Gastrocnemius medialis (tissue), 4 donors: ENCODE measurements around the gene SORCS1. TPM values are rescaled to one million over a fixed set of nuclear protein-coding genes. Genes with fewer than 3 reads are reported as not detected.

ENCODE experiments used
- ATAC-seq, 2 donors: fragments of 150-250 bp; one replicate each; pipeline ENCODE4 v1.9.1; 2016
- DNase-seq, 2 donors: peaks; one replicate each; pipeline ENCODE4 v3.0.0-alpha.2; 2019
- H3K27ac ChIP-seq, 4 donors: fragments of 200-600 bp; sonication (generic); 1 replicate in 1 of 4; 2 replicates in 3 of 4; pipeline ENCODE4 v1.5.1; 2016 to 2018; ENCODE audit warnings: mild to moderate bottlenecking in 2 of 4, moderate library complexity in 1 of 4
- H3K27me3 ChIP-seq, 3 donors: fragments of 200-600 bp; sonication (generic) in 2 of 3; 1 replicate in 1 of 3; 2 replicates in 2 of 3; pipeline versions ENCODE4 v1.5.1 to v1.6.0; 2016 to 2019; ENCODE audit warnings: mild to moderate bottlenecking in 1 of 3, moderate library complexity in 1 of 3
- H3K36me3 ChIP-seq, 2 donors: fragments of 200-600 bp; sonication (generic) in 1 of 2; one replicate each; pipeline ENCODE4 v1.5.1; 2017 to 2018
- H3K4me1 ChIP-seq, 2 donors: fragments of 200-600 bp; sonication (generic) in 1 of 2; one replicate each; pipeline ENCODE4 v1.5.1; 2016 to 2017; ENCODE audit warnings: mild to moderate bottlenecking in 2 of 2
- H3K4me3 ChIP-seq, 4 donors: fragments of 200-600 bp; sonication (generic) in 3 of 4; 1 replicate in 1 of 4; 2 replicates in 3 of 4; pipeline ENCODE4 v1.5.1; 2016 to 2019; ENCODE audit warnings: mild to moderate bottlenecking in 2 of 4
- H3K9me3 ChIP-seq, 3 donors: fragments of 200-600 bp; sonication (generic) in 2 of 3; 1 replicate in 1 of 3; 2 replicates in 2 of 3; pipeline ENCODE4 v1.5.1; 2016 to 2019
- CTCF ChIP-seq, 5 experiments: fragments of 450-650 bp in 3 of 5; fragments of 200-600 bp in 2 of 5; sonication (generic) in 2 of 5; IDR thresholded peaks in 4 of 5; conservative IDR thresholded peaks in 1 of 5; 1 replicate in 4 of 5; 2 replicates in 1 of 5; pipeline ENCODE4 v1.5.1; 2016 to 2019; ENCODE audit warnings: antibody characterized with exemption in 5 of 5, mild to moderate bottlenecking in 3 of 5, moderate library complexity in 3 of 5
- POLR2A ChIP-seq, 2 donors: fragments of 450-650 bp; IDR thresholded peaks; one replicate each; pipeline ENCODE4 v1.6.1; 2017; ENCODE audit warnings: antibody characterized with exemption in 2 of 2, mild to moderate bottlenecking in 2 of 2, moderate library complexity in 2 of 2
- in situ Hi-C, 4 donors: fragments of 200-750 bp; cut with MboI; loops; one replicate each; pipeline versions ENCODE4 v1.15.0 to v1.8.0; 2017; ENCODE audit warnings: low sequenced_read_pairs in 4 of 4
- intact Hi-C: fragments of 100-400 bp; cut with DNase I; formaldehyde crosslinking; loops from one replicate; pipeline ENCODE4 v1.15.1; 2023; ENCODE audit warnings: low total_unique reads
- total RNA-seq, 4 donors: library from RNA; depleted of rRNA; stranded (reverse); fragments of >200 nt; gene quantifications; one replicate each; pipeline versions ENCODE4 v1.1.0 to v1.2.3, GENCODE V29; 2016

Gene SORCS1
- total RNA-seq, 4 donors from 2014 or later: 0.02 to 0.36 (median 0.24) TPM; not detected in 1

GRCh38 chr10:107019154-107019553 is 145.4 kb downstream of the SORCS1 start:
- Histone ChIP-seq H3K9me3 (no peaks in the 10 kb centered on the region), H3K27ac (no peak overlapping the region), H3K4me3 (no peak overlapping the region), H3K27me3 (no peaks in the 10 kb centered on the region), H3K4me1 (no peaks in the 10 kb centered on the region), H3K36me3 (no peaks in the 10 kb centered on the region)
- intact Hi-C loops: no loop called here
- TF ChIP-seq CTCF (IDR thresholded peaks at IDR 0.05 in 4 of 5, conservative IDR thresholded peaks at IDR 0.05 in 1 of 5) (no peak), POLR2A (IDR thresholded peaks at IDR 0.05) (no peak)
- no peak for ATAC-seq
- in situ Hi-C loops: no loop called here
- DNase-seq: no peak

GRCh38 chr10:107013258-107014006 is 151.1 kb downstream of the SORCS1 start:
- TF ChIP-seq CTCF (IDR thresholded peaks at IDR 0.05 in 4 of 5, conservative IDR thresholded peaks at IDR 0.05 in 1 of 5) (no peak), POLR2A (IDR thresholded peaks at IDR 0.05) (no peak)
- no peak for ATAC-seq
- Histone ChIP-seq H3K27ac (no peak overlapping the region), H3K27me3 (no peaks in the 10 kb centered on the region), H3K4me3 (no peak overlapping the region), H3K4me1 (no peaks in the 10 kb centered on the region), H3K36me3 (no peaks in the 10 kb centered on the region), H3K9me3 (no peaks in the 10 kb centered on the region)
- DNase-seq: no peak
- in situ Hi-C loops: no loop called here
- intact Hi-C loops: no loop called here

GRCh38 chr10:107011992-107012391 is 152.5 kb downstream of the SORCS1 start:
- ATAC-seq (no peak), DNase-seq (no peak)
- no peak overlapping the region for H3K27ac ChIP-seq
- no peaks in the 10 kb centered on the region for H3K4me1 ChIP-seq
- in situ Hi-C loops (no loop called here), intact Hi-C loops (no loop called here)
- H3K36me3 ChIP-seq: no peaks in the 10 kb centered on the region
- TF ChIP-seq CTCF (IDR thresholded peaks at IDR 0.05 in 4 of 5, conservative IDR thresholded peaks at IDR 0.05 in 1 of 5) (no peak), POLR2A (IDR thresholded peaks at IDR 0.05) (no peak)
- H3K4me3 ChIP-seq: no peak overlapping the region
- no peaks in the 10 kb centered on the region for H3K9me3 ChIP-seq
- no peaks in the 10 kb centered on the region for H3K27me3 ChIP-seq

GRCh38 chr10:107011105-107011504 is 153.4 kb downstream of the SORCS1 start:
- Histone ChIP-seq H3K27me3 (no peaks in the 10 kb centered on the region), H3K4me3 (no peak overlapping the region), H3K4me1 (no peaks in the 10 kb centered on the region), H3K9me3 (no peaks in the 10 kb centered on the region), H3K36me3 (no peaks in the 10 kb centered on the region), H3K27ac (no peak overlapping the region)
- TF ChIP-seq CTCF (IDR thresholded peaks at IDR 0.05 in 4 of 5, conservative IDR thresholded peaks at IDR 0.05 in 1 of 5) (no peak), POLR2A (IDR thresholded peaks at IDR 0.05) (no peak)
- intact Hi-C loops: no loop called here
- DNase-seq: no peak
- no peak for ATAC-seq
- in situ Hi-C loops: no loop called here

GRCh38 chr10:107010531-107010930 is 154.0 kb downstream of the SORCS1 start:
- TF ChIP-seq CTCF (IDR thresholded peaks at IDR 0.05 in 4 of 5, conservative IDR thresholded peaks at IDR 0.05 in 1 of 5): no peak
- DNase-seq (no peak), ATAC-seq (no peak)
- in situ Hi-C loops: no loop called here
- H3K9me3 ChIP-seq: no peaks in the 10 kb centered on the region
- no peak overlapping the region for H3K27ac ChIP-seq
- intact Hi-C loops: no loop called here
- H3K4me1 ChIP-seq: no peaks in the 10 kb centered on the region
- no peaks in the 10 kb centered on the region for H3K27me3 ChIP-seq
- H3K4me3 ChIP-seq: no peak overlapping the region
- H3K36me3 ChIP-seq: no peaks in the 10 kb centered on the region
